Cardiac septum (tissue), 1 donor: Measurements from ENCODE around the gene KSR2. TPM values are rescaled to one million over a fixed set of nuclear protein-coding genes. Genes with fewer than 3 reads are reported as not detected.
"Not testable (repeated sequence)": the region's sequence is repeated elsewhere in the genome, so short reads cannot be mapped to it uniquely, and the experiment has no call there.

Source experiments
- DNase-seq: peaks from one replicate; pipeline ENCODE4 v3.0.0-alpha.2; 2020; ENCODE audit warnings: low spot score
- intact Hi-C: fragments of 100-400 bp; cut with DNase I; formaldehyde crosslinking; loops from one replicate; pipeline ENCODE4 v1.14.0; 2022
- total RNA-seq: library from RNA; stranded (reverse); fragmentation: NEBNext Ultra II Directional; extraction: Animal tissue kit (Norgen Biotek cat#: 25700); gene quantifications from one replicate; pipeline ENCODE4 v1.2.1, GENCODE V29; 2021
- donor health status: DM: no; HTN: no; CAD: no.

KSR2 gene
- total RNA-seq, 1 donor from 2014 or later: not detected

DNA sequence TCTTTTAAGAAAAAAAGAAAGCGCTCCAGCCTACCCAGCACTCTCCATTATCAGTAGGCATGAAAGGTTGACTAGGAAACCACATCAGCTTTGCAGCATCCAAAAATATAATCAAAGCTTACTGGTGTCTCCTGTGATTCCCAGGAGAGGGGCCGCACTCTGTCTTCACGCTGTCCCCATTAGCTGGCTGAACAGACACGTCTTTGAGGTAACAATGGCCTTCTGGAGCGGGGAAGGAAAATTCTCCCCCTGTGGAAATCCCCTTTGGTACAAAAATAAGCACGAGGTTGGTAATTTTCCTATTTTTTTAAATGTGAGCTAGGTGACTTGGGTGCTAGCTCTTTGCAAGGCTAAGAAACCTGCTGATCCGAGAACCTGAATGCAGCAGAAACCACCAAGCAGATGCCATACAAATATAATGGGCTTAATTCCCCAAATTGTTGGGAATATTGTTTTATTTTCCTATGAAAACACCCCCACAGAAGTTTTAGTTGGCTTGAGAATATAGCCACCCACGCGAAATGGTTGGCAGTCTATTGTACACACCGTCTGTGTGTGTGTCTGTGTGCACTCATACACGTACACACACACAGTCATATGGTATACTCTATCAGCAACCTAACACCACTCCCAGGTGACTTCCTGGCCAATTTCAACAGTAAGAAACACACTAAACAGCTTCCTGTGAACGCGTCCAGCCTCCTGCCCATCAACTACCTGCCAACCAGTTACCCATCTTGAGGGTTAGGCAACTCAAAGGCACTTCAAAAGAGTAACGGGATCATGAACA, 71.2 kb downstream of the KSR2 start:
- intact Hi-C loops: no loop called here
- DNase-seq: no peak

GRCh38 chr12:117896009-117896408, 72.8 kb downstream of the KSR2 start:
- DNase-seq: no peak
- intact Hi-C loops: no loop called here

- no peak for DNase-seq
- intact Hi-C loops: no loop called here
Observed at GRCh38 chr12:117892441-117892840, 76.3 kb downstream of the KSR2 start.

DNA sequence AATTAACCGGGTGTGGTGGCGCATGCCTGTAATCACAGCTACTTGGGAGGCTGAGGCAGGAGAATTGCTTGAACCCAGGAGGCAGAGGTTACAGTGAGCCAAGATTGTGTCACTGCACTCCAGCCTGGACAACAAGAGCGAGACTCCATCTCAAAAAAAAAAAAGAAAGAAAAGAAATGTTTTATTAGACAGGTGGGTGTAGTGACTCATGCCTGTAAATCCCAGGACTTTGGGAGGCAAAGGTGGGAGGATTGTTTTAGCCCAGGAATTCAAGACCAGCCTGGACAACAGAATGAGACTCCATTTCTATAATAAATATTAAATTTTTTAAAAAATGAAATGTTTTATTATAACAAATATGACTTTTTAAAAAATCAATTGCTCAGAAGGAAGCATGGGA, 77.5 kb downstream of the KSR2 start:
- intact Hi-C loops, DNase-seq: not testable (repeated sequence)

DNA sequence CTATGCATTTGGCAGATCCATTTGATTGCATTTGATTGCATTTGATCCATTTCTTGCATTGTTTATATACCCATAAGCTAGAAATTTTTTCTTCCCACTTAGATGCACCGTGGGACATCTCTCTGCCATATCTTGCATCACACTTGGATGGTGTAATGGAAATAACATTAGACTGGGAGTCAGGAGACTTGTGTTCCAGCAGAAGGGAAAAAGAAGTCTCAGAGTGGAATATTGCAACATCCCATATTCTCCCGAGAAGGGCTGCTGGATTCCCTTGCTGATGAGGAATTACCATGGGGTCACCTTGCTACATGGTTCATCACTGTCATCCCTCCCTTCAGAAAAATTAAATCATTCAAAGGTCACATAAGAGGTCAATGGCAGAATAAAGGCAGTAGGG, 78.1 kb downstream of the KSR2 start:
- intact Hi-C loops: no loop called here

GRCh38 chr12:117890137-117890536, 78.7 kb downstream of the KSR2 start:
- intact Hi-C loops: no loop called here

More for the DNA sequence above, 78.1 kb downstream of the KSR2 start:
- no peak for DNase-seq

GRCh38 chr12:117889098-117889497, 79.7 kb downstream of the KSR2 start:
- intact Hi-C loops: no loop called here
- no peak for DNase-seq

More at GRCh38 chr12:117890137-117890536, 78.7 kb downstream of the KSR2 start:
- DNase-seq: no peak

GRCh38 chr12:117885211-117885610, 83.6 kb downstream of the KSR2 start:
- intact Hi-C loops: no loop called here
- no peak for DNase-seq

DNA sequence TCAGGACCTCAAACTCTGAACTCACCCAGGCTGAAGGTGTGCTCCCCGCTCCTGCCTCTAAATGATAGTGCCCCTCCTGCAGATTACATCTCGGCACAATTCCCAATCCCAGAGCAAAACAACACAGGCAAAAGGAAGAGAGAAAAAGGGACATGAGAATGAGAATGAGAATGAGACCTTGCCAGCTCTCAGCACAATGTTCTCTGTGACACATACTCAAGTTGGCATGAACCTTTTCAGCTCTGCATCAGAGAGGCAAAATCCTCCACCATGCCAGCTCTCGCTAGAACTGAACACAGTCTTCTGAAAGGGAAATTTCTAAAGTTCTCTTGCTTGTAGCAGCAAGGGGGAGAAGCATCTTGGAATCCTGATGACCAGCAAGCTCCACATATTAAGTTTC, 84.6 kb downstream of the KSR2 start:
- DNase-seq: no peak
- intact Hi-C loops: no loop called here

DNA sequence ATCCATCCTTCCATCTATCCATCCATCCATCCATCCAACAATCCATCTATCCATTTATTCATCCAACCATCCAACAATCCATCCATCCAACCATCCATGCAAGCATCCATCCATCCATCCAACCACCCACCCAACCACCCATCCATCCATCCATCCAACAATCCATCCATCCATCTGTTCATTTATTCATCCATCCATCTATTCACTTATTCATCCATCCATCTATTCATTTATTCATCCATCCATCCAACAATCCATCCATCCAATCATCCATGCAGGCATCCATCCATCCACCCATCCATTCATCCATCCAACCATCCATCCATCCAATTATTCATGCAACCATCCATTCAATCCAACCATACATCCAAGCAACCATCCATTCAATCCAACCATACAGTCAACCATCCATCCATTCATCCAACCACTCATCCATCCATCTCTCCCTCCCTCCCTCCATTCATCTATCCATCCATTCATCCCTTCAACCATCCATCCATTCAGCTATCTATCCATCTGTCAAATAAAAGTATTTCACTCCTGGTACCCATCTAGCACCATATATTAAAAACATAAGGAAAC, 86.1 kb downstream of the KSR2 start:
- DNase-seq: no peak
- intact Hi-C loops: no loop called here

DNA sequence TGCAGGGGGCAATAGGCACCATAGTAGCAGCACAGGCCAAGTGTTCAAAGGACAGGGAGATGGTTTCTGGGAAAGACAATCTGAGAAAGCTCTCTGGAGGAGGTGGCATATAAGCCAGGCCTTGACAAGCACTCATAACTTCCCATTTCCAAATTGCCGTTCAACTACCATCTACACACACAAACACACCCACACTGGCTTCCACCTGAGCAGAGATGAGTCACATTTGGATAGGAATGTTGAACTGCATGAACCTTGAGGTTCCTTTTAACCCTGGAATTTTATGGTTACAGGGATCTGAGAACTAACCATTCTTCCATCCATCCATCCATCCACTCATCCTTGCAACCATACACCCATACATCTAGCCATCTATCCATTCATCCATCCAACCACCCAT, 86.6 kb downstream of the KSR2 start:
- intact Hi-C loops: no loop called here
- DNase-seq: no peak

- DNase-seq: no peak
Observed at GRCh38 chr12:117881517-117881916, 87.3 kb downstream of the KSR2 start.

GRCh38 chr12:117878605-117879004, 90.2 kb downstream of the KSR2 start:
- intact Hi-C loops: loop anchor here (10.0 kb wide), 2 partner anchors 156 to 496 kb away; partner anchors contain the start of genes SUDS3 and TAOK3
- DNase-seq: no peak

More at GRCh38 chr12:117881517-117881916, 87.3 kb downstream of the KSR2 start:
- intact Hi-C loops: no loop called here

DNA sequence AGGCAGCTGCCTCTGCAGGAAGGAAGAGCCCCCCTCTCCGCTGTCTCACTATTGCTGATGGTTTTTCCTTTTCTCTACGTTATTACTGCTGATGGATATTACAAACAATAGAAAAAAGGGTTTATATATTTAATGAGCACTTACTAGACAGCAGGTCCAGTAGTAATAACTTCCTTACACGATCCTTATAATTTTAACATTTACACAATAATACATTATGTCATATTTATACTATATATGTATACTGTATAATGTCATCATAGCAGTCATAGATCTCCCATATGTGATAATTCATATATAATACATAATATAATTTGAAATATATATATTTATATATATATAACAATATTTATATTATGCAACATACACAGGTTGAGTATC, 92.4 kb downstream of the KSR2 start:
- intact Hi-C loops: loop anchor here (10.0 kb wide), 2 partner anchors 158 to 498 kb away; partner anchors contain the start of genes SUDS3 and TAOK3
- no peak for DNase-seq

- intact Hi-C loops: loop anchor here (10.0 kb wide), 2 partner anchors 159 to 499 kb away; partner anchors contain the start of genes SUDS3 and TAOK3
Observed at GRCh38 chr12:117875744-117876435, 92.9 kb downstream of the KSR2 start.

DNA sequence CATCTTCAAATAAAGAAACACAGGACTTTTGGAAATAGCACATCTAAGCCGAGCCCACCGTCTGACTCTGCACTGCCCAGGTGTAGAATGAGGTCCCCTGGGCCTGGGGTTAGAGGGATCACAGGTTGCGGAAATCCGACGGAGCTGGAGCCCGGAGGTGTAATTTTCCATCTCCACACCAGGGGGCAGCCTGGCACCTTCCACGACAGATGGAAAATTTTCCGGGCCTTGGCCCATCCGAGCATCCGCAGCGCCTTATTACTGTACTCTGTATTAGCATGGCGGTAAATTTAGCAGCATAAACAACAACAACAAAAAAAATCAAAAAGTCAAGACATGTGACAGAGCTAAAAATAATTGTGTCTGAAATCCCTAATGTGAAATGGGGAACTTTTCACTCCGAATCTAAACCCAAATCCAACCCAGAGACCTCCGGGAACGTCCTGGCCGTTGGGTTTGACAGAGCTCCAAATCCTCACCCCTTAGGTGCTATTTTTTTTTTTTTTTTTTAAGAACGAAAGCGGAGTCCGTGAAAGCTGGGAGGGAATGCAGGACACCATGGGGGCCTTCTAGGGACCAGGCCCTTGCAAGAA, 93.9 kb downstream of the KSR2 start:
- no peak for DNase-seq
- intact Hi-C loops: loop anchor here (10.0 kb wide), 2 partner anchors 160 to 500 kb away; partner anchors contain the start of genes SUDS3 and TAOK3

More at GRCh38 chr12:117875744-117876435, 92.9 kb downstream of the KSR2 start:
- DNase-seq: no peak

GRCh38 chr12:117874198-117874597, 94.6 kb downstream of the KSR2 start:
- intact Hi-C loops: loop anchor here (10.0 kb wide), 2 partner anchors 161 to 501 kb away; partner anchors contain the start of genes SUDS3 and TAOK3
- DNase-seq: not testable (repeated sequence)

GRCh38 chr12:117872546-117873169, 96.1 kb downstream of the KSR2 start:
- no peak for DNase-seq
- intact Hi-C loops: loop anchor here (10.0 kb wide), 2 partner anchors 162 to 502 kb away; partner anchors contain the start of genes SUDS3 and TAOK3

- intact Hi-C loops: no loop called here
- DNase-seq: no peak
Observed at GRCh38 chr12:117869551-117869950, 99.2 kb downstream of the KSR2 start.
